ENCODE measurements around the gene TNFSF13.

TNFSF13 gene

GRCh38 chr17:7558544-7559319 lies at the start of gene TNFSF13:
Gene TNFSF13, plus strand, starts transcription at chr17:7558750. Its CDS starts 290 bp downstream, at chr17:7559040.
- no peak for DNase-seq

- no peak for DNase-seq
Observed at GRCh38 chr17:7508846-7509245, 49.7 kb upstream of the TNFSF13 start.

- DNase-seq = no peak
Observed at GRCh38 chr17:7509937-7510336, 48.6 kb upstream of the TNFSF13 start.

- DNase-seq = peak; percentile 48
Observed at GRCh38 chr17:7511108-7511507, 47.4 kb upstream of the TNFSF13 start.

- DNase-seq = no peak
Observed at GRCh38 chr17:7512105-7512504, 46.4 kb upstream of the TNFSF13 start.

- no peak for DNase-seq
Observed at GRCh38 chr17:7512824-7513540, 45.6 kb upstream of the TNFSF13 start.

- no peak for DNase-seq
Observed at GRCh38 chr17:7513850-7514419, 44.6 kb upstream of the TNFSF13 start.

- no peak for DNase-seq
Observed at GRCh38 chr17:7515911-7516610, 42.5 kb upstream of the TNFSF13 start.

GRCh38 chr17:7523033-7523432 lies 35.5 kb upstream of the TNFSF13 start:
- no peak for DNase-seq

GRCh38 chr17:7528842-7529241 lies 29.7 kb upstream of the TNFSF13 start:
- no peak for DNase-seq

GRCh38 chr17:7530023-7530900 lies 28.3 kb upstream of the TNFSF13 start:
- DNase-seq = no peak

GRCh38 chr17:7538050-7538449 lies 20.5 kb upstream of the TNFSF13 start:
- no peak for DNase-seq

GRCh38 chr17:7538891-7539545 lies 19.5 kb upstream of the TNFSF13 start:
- DNase-seq = no peak

GRCh38 chr17:7541074-7541621 lies 17.4 kb upstream of the TNFSF13 start:
- DNase-seq = no peak

- no peak for DNase-seq
Observed at GRCh38 chr17:7544911-7545310, 13.6 kb upstream of the TNFSF13 start.

- no peak for DNase-seq
Observed at GRCh38 chr17:7548585-7549400, 9.8 kb upstream of the TNFSF13 start, which contains the start of gene TNFSF12. Gene TNFSF12, plus strand, starts transcription at chr17:7549058. Its CDS starts 96 bp downstream, at chr17:7549154.

GRCh38 chr17:7549401-7550055 lies 9.0 kb upstream of the TNFSF13 start:
- DNase-seq = no peak

GRCh38 chr17:7550344-7550743 lies 8.2 kb upstream of the TNFSF13 start:
- DNase-seq = no peak

- DNase-seq = no peak
Observed at GRCh38 chr17:7551396-7551795, 7.2 kb upstream of the TNFSF13 start.

- DNase-seq = no peak
Observed at GRCh38 chr17:7552621-7553051, 5.9 kb upstream of the TNFSF13 start.

All from NCI-H226 (cell line).